Mesenchymal stem cell (in vitro differentiated cells and primary cell): ENCODE data around the gene VPS41.

Experiments
- DNase-seq: peaks from one replicate; pipeline ENCODE4 v3.0.0-alpha.2; 2013
- H2AFZ ChIP-seq: one replicate; pipeline ENCODE4 v1.6.1; 2013; ENCODE audit warnings: low read depth, mild to moderate bottlenecking, control low read depth, inconsistent platforms, low read length, moderate library complexity
- H2AK5ac ChIP-seq: 2 replicates; pipeline ENCODE4 v1.6.1; 2013; ENCODE audit warnings: low read length, moderate library complexity, mild to moderate bottlenecking, inconsistent platforms; ENCODE audit not compliant: severe bottlenecking
- H2BK120ac ChIP-seq: one replicate; pipeline ENCODE4 v1.6.1; 2013; ENCODE audit warnings: low read depth, mild to moderate bottlenecking, inconsistent platforms, low read length, moderate library complexity
- H2BK12ac ChIP-seq, 2 experiments: one replicate each; pipeline ENCODE4 v1.6.1; 2013; ENCODE audit warnings: inconsistent platforms in 2 of 2, low read length in 2 of 2, mild to moderate bottlenecking in 2 of 2, moderate library complexity in 2 of 2, control low read depth in 1 of 2
- H2BK15ac ChIP-seq: one replicate; pipeline ENCODE4 v1.6.1; 2013; ENCODE audit warnings: mild to moderate bottlenecking, low read depth, inconsistent platforms; ENCODE audit not compliant: poor library complexity, severe bottlenecking
- H2BK5ac ChIP-seq: 2 replicates; pipeline ENCODE4 v1.6.1; 2013; ENCODE audit warnings: low read depth, mild to moderate bottlenecking, low read length, control low read depth, inconsistent platforms; ENCODE audit not compliant: poor library complexity, severe bottlenecking
- H3K14ac ChIP-seq, 2 experiments: one replicate each; pipeline ENCODE4 v1.6.1; 2013; ENCODE audit warnings: inconsistent platforms in 2 of 2, low read length in 2 of 2, control low read depth in 1 of 2, mild to moderate bottlenecking in 1 of 2, moderate library complexity in 1 of 2
- H3K18ac ChIP-seq, 2 experiments: one replicate each; pipeline ENCODE4 v1.6.1; 2013; ENCODE audit warnings: inconsistent platforms in 2 of 2, low read length in 2 of 2, control low read depth in 1 of 2, low read depth in 1 of 2, mild to moderate bottlenecking in 1 of 2
- H3K23ac ChIP-seq, 2 experiments: one replicate each; pipeline ENCODE4 v1.6.1; 2013; ENCODE audit warnings: inconsistent platforms in 2 of 2, low read length in 2 of 2, mild to moderate bottlenecking in 2 of 2, moderate library complexity in 2 of 2, control low read depth in 1 of 2
- H3K27ac ChIP-seq: 2 replicates; pipeline ENCODE4 v1.5.1; 2013; ENCODE audit warnings: mild to moderate bottlenecking, moderate library complexity, low read length, control low read depth, inconsistent platforms; ENCODE audit not compliant: poor library complexity, severe bottlenecking
- H3K27me3 ChIP-seq, 2 experiments: 2 replicates each; pipeline versions ENCODE4 v1.6.1 to v1.7.0; 2013; ENCODE audit warnings: low read length in 2 of 2, mild to moderate bottlenecking in 2 of 2, moderate library complexity in 2 of 2, control low read depth in 1 of 2, inconsistent platforms in 1 of 2; ENCODE audit not compliant: control insufficient read depth in 1 of 2, insufficient read depth in 1 of 2
- H3K36me3 ChIP-seq, 2 experiments: 2 replicates each; pipeline versions ENCODE4 v1.6.1 to v1.7.0; 2013; ENCODE audit warnings: low read length in 2 of 2, control low read depth in 1 of 2, inconsistent platforms in 1 of 2, low read depth in 1 of 2, mild to moderate bottlenecking in 1 of 2; ENCODE audit not compliant: insufficient read depth in 2 of 2, control insufficient read depth in 1 of 2
- H3K4ac ChIP-seq, 2 experiments: one replicate each; pipeline ENCODE4 v1.6.1; 2013; ENCODE audit warnings: inconsistent platforms in 2 of 2, low read length in 2 of 2, mild to moderate bottlenecking in 2 of 2, moderate library complexity in 2 of 2, control low read depth in 1 of 2, low read depth in 1 of 2
- H3K4me1 ChIP-seq: 2 replicates; pipeline ENCODE4 v1.6.1; 2013; ENCODE audit warnings: low read depth, low read length, control low read depth; ENCODE audit not compliant: control insufficient read depth, insufficient read depth
- H3K4me2 ChIP-seq: 2 replicates; pipeline ENCODE4 v1.6.1; 2013; ENCODE audit warnings: low read length, mild to moderate bottlenecking, inconsistent platforms; ENCODE audit not compliant: poor library complexity, severe bottlenecking
- H3K4me3 ChIP-seq, 2 experiments: 2 replicates each; pipeline versions ENCODE4 v1.5.1 to v1.7.0; 2013; ENCODE audit warnings: low read length in 2 of 2, mild to moderate bottlenecking in 2 of 2, control low read depth in 1 of 2, low read depth in 1 of 2; ENCODE audit not compliant: insufficient read depth in 1 of 2
- H3K79me1 ChIP-seq: replicated peaks from 2 replicates; pipeline ENCODE4 v1.6.1; 2013; ENCODE audit warnings: mild to moderate bottlenecking, control low read depth, low read length, inconsistent platforms; ENCODE audit not compliant: poor library complexity, severe bottlenecking
- H3K9ac ChIP-seq: 2 replicates; pipeline ENCODE4 v1.7.0; 2013; ENCODE audit warnings: mild to moderate bottlenecking, low read length, moderate library complexity
- H3K9me3 ChIP-seq: 2 replicates; pipeline ENCODE4 v1.7.0; 2013; ENCODE audit warnings: mild to moderate bottlenecking, low read length; ENCODE audit not compliant: control insufficient read depth
- H4K8ac ChIP-seq: one replicate; pipeline ENCODE4 v1.6.1; 2013; ENCODE audit warnings: inconsistent platforms, mild to moderate bottlenecking, low read length, moderate library complexity
- H4K91ac ChIP-seq: one replicate; pipeline ENCODE4 v1.6.1; 2013; ENCODE audit warnings: mild to moderate bottlenecking, low read length, inconsistent platforms
- WGBS: methylation state at CpG from one replicate; pipeline ENCODE4 v1.1.7; 2013; ENCODE audit warnings: mixed read lengths; 5-methylcytosine and 5-hydroxymethylcytosine counted together

Gene VPS41

GRCh38 chr7:38940774-38941173 is 31.8 kb upstream of the VPS41 start:
- no peaks in the 10 kb centered on the region for H3K27me3 ChIP-seq
- DNase-seq, result no peak
- H3K14ac ChIP-seq, result no peak overlapping the region

GRCh38 chr7:38938589-38938988 is 29.6 kb upstream of the VPS41 start:
- H4K91ac ChIP-seq, result no peak overlapping the region
- H3K14ac ChIP-seq, result no peak overlapping the region
- H3K4me2 ChIP-seq, result no peak overlapping the region
- H3K4ac ChIP-seq, result no peak overlapping the region
- no peak overlapping the region for H3K23ac ChIP-seq
- H2AK5ac ChIP-seq, result no peak overlapping the region
- no peak overlapping the region for H3K4me3 ChIP-seq
- H3K4me1 ChIP-seq, result peaks cover 4% of the 10 kb centered on the region
- no peak overlapping the region for H2BK12ac ChIP-seq
- no peak overlapping the region for H3K27ac ChIP-seq
- H2BK120ac ChIP-seq, result no peak overlapping the region
- H2BK15ac ChIP-seq, result no peak overlapping the region
- no peaks in the 10 kb centered on the region for H3K9me3 ChIP-seq
- H2AFZ ChIP-seq, result no peak overlapping the region
- H2BK5ac ChIP-seq, result no peak overlapping the region
- H3K9ac ChIP-seq, result no peak overlapping the region
- WGBS, result 46% methylated on average over 4 of the region's 4 CpGs
- H3K36me3 ChIP-seq, result no peaks in the 10 kb centered on the region
- no peak for DNase-seq
- H3K79me1 ChIP-seq, result no peaks in the 10 kb centered on the region
- no peak overlapping the region for H3K18ac ChIP-seq
- no peaks in the 10 kb centered on the region for H3K27me3 ChIP-seq
- H4K8ac ChIP-seq, result no peak overlapping the region

More at GRCh38 chr7:38940774-38941173, 31.8 kb upstream of the VPS41 start:
- Histone ChIP-seq H3K23ac (no peak overlapping the region), H3K4me2 (no peak overlapping the region), H2BK15ac (no peak overlapping the region), H3K9me3 (no peaks in the 10 kb centered on the region), H2BK5ac (no peak overlapping the region), H3K9ac (no peak overlapping the region), H2AK5ac (no peak overlapping the region), H2BK120ac (no peak overlapping the region), H3K36me3 (no peaks in the 10 kb centered on the region), H4K8ac (no peak overlapping the region), H3K27ac (no peak overlapping the region), H3K4me3 (no peak overlapping the region), H3K18ac (no peak overlapping the region), H3K4me1 (peaks cover 1% of the 10 kb centered on the region), H4K91ac (no peak overlapping the region), H2AFZ (no peak overlapping the region), H2BK12ac (no peak overlapping the region), H3K4ac (no peak overlapping the region), H3K79me1 (no peaks in the 10 kb centered on the region)
- WGBS, result 86% methylated on average over 1 of the region's 3 CpGs

GRCh38 chr7:38938001-38938485 is 29.1 kb upstream of the VPS41 start:
- H3K79me1 ChIP-seq, result no peaks in the 10 kb centered on the region
- H3K27ac ChIP-seq, result no peak overlapping the region
- H4K91ac ChIP-seq, result no peak overlapping the region
- H2BK15ac ChIP-seq, result no peak overlapping the region
- no peak overlapping the region for H3K14ac ChIP-seq
- no peak overlapping the region for H3K4me3 ChIP-seq
- no peak overlapping the region for H2BK5ac ChIP-seq
- H3K36me3 ChIP-seq, result no peaks in the 10 kb centered on the region
- DNase-seq, result no peak
- no peak overlapping the region for H2BK120ac ChIP-seq
- no peak overlapping the region for H2AFZ ChIP-seq
- 83% methylated on average over 1 of the region's 1 CpG for whole genome bisulfite sequencing
- no peak overlapping the region for H3K9ac ChIP-seq
- no peak overlapping the region for H3K18ac ChIP-seq
- no peaks in the 10 kb centered on the region for H3K27me3 ChIP-seq
- no peak overlapping the region for H3K23ac ChIP-seq
- no peak overlapping the region for H2BK12ac ChIP-seq
- no peak overlapping the region for H2AK5ac ChIP-seq
- H3K4ac ChIP-seq, result no peak overlapping the region
- no peaks in the 10 kb centered on the region for H3K9me3 ChIP-seq
- no peak overlapping the region for H3K4me2 ChIP-seq
- peaks cover 4% of the 10 kb centered on the region for H3K4me1 ChIP-seq
- no peak overlapping the region for H4K8ac ChIP-seq

- no peaks in the 10 kb centered on the region for H3K79me1 ChIP-seq
- H3K9me3 ChIP-seq, result no peaks in the 10 kb centered on the region
- H2AK5ac ChIP-seq, result no peak overlapping the region
- H2BK5ac ChIP-seq, result no peak overlapping the region
- no peak overlapping the region for H2BK15ac ChIP-seq
- no peaks in the 10 kb centered on the region for H3K27me3 ChIP-seq
- no peak overlapping the region for H2BK120ac ChIP-seq
- H3K14ac ChIP-seq, result no peak overlapping the region
- H3K18ac ChIP-seq, result no peak overlapping the region
- H3K27ac ChIP-seq, result no peak overlapping the region
- no peaks in the 10 kb centered on the region for H3K36me3 ChIP-seq
- no peak overlapping the region for H3K4me3 ChIP-seq
- H3K4ac ChIP-seq, result no peak overlapping the region
- no peak overlapping the region for H3K9ac ChIP-seq
- H4K8ac ChIP-seq, result no peak overlapping the region
- DNase-seq, result no peak
- H3K4me2 ChIP-seq, result no peak overlapping the region
- H2AFZ ChIP-seq, result no peak overlapping the region
- H2BK12ac ChIP-seq, result no peak overlapping the region
- no peak overlapping the region for H4K91ac ChIP-seq
- H3K23ac ChIP-seq, result no peak overlapping the region
- no CpG with 5 or more reads among the region's 1 CpG for WGBS
- H3K4me1 ChIP-seq, result peaks cover 4% of the 10 kb centered on the region
Measured at GRCh38 chr7:38936641-38937040, 27.6 kb upstream of the VPS41 start.
